ENCODE data around the gene HGS. TPM values are rescaled to one million over a fixed set of nuclear protein-coding genes. Genes with fewer than 3 reads are reported as not detected.
"Not testable (repeated sequence)": the region's sequence is repeated elsewhere in the genome, so short reads cannot be mapped to it uniquely, and the experiment has no call there.

HGS gene
- total RNA-seq, 2 experiments from 2014 or later = 96.9 to 111 TPM

GRCh38 chr17:81675515-81676221 is 8.1 kb upstream of the HGS start:
- peak; percentile 51 for DNase-seq
- peaks cover 24% of the 10 kb centered on the region for H3K36me3 Mint-ChIP-seq
- not testable (repeated sequence) for H3K4me3 Mint-ChIP-seq

GRCh38 chr17:81676906-81677305 is 6.9 kb upstream of the HGS start:
- peaks cover 13% of the 10 kb centered on the region for H3K36me3 Mint-ChIP-seq
- H3K4me1 Mint-ChIP-seq (ENCODE audit: low read depth) = peaks cover 7% of the 10 kb centered on the region
- no peak overlapping the region for H3K4me3 Mint-ChIP-seq
- H3K9me3 Mint-ChIP-seq = no peaks in the 10 kb centered on the region
- intact Hi-C loops (cut with micrococcal nuclease) = no loop called here
- no peak for DNase-seq
- H3K27me3 Mint-ChIP-seq = no peaks in the 10 kb centered on the region
- CTCF ChIA-PET = interaction anchor here (1.7 to 1.9 kb wide), 2 partner anchors 16 to 26 kb away, joined by 4 to 6 read pairs; partner anchors contain the start of gene MRPL12
- no peak overlapping the region for H3K27ac Mint-ChIP-seq
- POLR2A ChIA-PET = no interaction called here

More at GRCh38 chr17:81675515-81676221, 8.1 kb upstream of the HGS start:
- H3K27ac Mint-ChIP-seq; POLR2A ChIA-PET; H3K9me3 Mint-ChIP-seq; H3K4me1 Mint-ChIP-seq (ENCODE audit: low read depth); intact Hi-C loops (cut with micrococcal nuclease); H3K27me3 Mint-ChIP-seq: not testable (repeated sequence)
- CTCF ChIA-PET = interaction anchor here (0.7 to 1.9 kb wide), 8 partner anchors 9 to 1101 kb away, joined by 3 to 10 read pairs (median 4); partner anchors contain the start of genes ARL16, CCDC137, HGS and MRPL12

- Mint-ChIP-seq H3K4me3 (no peak overlapping the region), H3K27ac (no peak overlapping the region), H3K4me1 (ENCODE audit: low read depth) (peaks cover 23% of the 10 kb centered on the region), H3K27me3 (peaks cover 2% of the 10 kb centered on the region), H3K36me3 (peaks cover 5% of the 10 kb centered on the region), H3K9me3 (no peaks in the 10 kb centered on the region)
- no peak for DNase-seq
- ChIA-PET POLR2A (no interaction called here), CTCF (interaction anchor here (1.0 kb wide), 1 partner anchor 22 kb away, joined by 3 read pairs; no protein-coding TSS in a partner anchor)
- intact Hi-C loops (cut with micrococcal nuclease) = no loop called here
Observed at GRCh38 chr17:81680150-81680549, 3.7 kb upstream of the HGS start.

DNA sequence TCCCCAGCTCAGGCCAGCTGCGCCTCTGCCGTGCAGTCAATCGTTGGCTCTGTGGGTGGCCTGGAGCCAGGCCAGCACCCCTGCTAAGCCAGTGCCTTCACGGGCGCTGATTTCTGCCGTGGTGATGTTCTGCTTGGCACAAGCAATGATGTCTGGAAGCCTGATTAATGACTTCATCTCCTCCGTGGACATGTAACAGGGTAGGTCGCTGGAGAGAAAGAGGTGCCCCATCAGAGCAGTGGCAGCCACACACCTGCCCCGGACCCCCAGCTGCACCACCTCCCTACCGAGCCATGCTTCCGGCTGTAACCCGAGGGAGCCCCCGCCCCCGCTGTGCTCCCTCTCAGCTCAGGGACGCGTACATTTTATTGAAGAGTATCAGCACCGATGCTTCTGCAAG is 2.1 kb upstream of the HGS start:
- intact Hi-C loops (cut with micrococcal nuclease) = no loop called here
- Mint-ChIP-seq H3K4me3 (peak overlapping the region; percentile 16), H3K27ac (no peak overlapping the region), H3K9me3 (no peaks in the 10 kb centered on the region), H3K27me3 (peaks cover 2% of the 10 kb centered on the region), H3K36me3 (peaks cover 15% of the 10 kb centered on the region), H3K4me1 (ENCODE audit: low read depth) (peaks cover 30% of the 10 kb centered on the region)
- CTCF ChIA-PET = no interaction called here
- POLR2A ChIA-PET = interaction anchor here (4.4 kb wide), 1 partner anchor 22 kb away, joined by 54 read pairs; the partner anchor contains the start of gene MRPL12
- DNase-seq = no peak

- Mint-ChIP-seq H3K27ac (peak overlapping the region; percentile 39), H3K36me3 (peaks cover 23% of the 10 kb centered on the region), H3K4me3 (peak overlapping the region; percentile 86), H3K4me1 (ENCODE audit: low read depth) (peaks cover 30% of the 10 kb centered on the region), H3K9me3 (no peaks in the 10 kb centered on the region), H3K27me3 (peaks cover 2% of the 10 kb centered on the region)
- no peak for DNase-seq
- ChIA-PET CTCF (interaction anchor here (1.5 to 1.8 kb wide), 3 partner anchors 17 to 189 kb away, joined by 3 to 13 read pairs (median 4); partner anchors contain the start of gene MRPL12), POLR2A (interaction anchor here (0.8 to 4.4 kb wide), 11 partner anchors 12 to 255 kb away, joined by 3 to 54 read pairs (median 5); partner anchors contain the start of genes CCDC137, MCRIP1, MRPL12 and NPLOC4)
- intact Hi-C loops (cut with micrococcal nuclease) = loop anchor here (1.0 kb wide), 2 partner anchors 16 to 178 kb away; partner anchors contain the start of genes CCDC137, OXLD1 and P4HB
Observed at GRCh38 chr17:81682565-81683207, 1.1 kb upstream of the HGS start.

DNA sequence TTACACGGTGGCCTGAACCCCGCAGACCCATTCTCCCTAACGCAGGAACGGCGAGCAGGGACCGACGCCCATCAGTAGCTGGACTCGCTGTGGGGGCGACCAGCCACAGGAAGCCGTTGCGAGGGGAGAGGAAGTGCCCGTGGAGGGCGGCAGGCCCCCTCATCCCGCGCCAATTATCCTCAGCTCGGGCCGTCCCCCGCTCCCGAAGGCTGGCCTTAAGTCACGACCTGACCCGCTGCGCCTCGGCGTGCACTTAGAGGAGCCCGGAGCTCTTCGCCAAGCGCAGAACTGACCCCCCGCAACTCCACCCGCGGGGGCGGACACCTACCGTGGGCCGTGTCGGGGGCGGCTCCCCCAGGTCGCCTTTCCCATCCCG is 615 bp upstream of the HGS start:
- Mint-ChIP-seq H3K36me3 (peaks cover 26% of the 10 kb centered on the region), H3K4me3 (peak overlapping the region; percentile 86), H3K9me3 (no peaks in the 10 kb centered on the region), H3K27me3 (peaks cover 2% of the 10 kb centered on the region), H3K27ac (peak overlapping the region; percentile 39), H3K4me1 (ENCODE audit: low read depth) (peaks cover 30% of the 10 kb centered on the region)
- ChIA-PET CTCF (interaction anchor here (1.5 to 2.0 kb wide), 4 partner anchors 8 to 189 kb away, joined by 3 to 13 read pairs (median 4); partner anchors contain the start of gene MRPL12), POLR2A (interaction anchor here (0.8 to 4.4 kb wide), 13 partner anchors 12 to 255 kb away, joined by 3 to 54 read pairs (median 4); partner anchors contain the start of genes CCDC137, MCRIP1, MRPL12 and NPLOC4)
- intact Hi-C loops (cut with micrococcal nuclease) = loop anchor here (1.0 kb wide), 2 partner anchors 17 to 177 kb away; partner anchors contain the start of genes CCDC137, OXLD1 and P4HB
- DNase-seq = no peak

DNA sequence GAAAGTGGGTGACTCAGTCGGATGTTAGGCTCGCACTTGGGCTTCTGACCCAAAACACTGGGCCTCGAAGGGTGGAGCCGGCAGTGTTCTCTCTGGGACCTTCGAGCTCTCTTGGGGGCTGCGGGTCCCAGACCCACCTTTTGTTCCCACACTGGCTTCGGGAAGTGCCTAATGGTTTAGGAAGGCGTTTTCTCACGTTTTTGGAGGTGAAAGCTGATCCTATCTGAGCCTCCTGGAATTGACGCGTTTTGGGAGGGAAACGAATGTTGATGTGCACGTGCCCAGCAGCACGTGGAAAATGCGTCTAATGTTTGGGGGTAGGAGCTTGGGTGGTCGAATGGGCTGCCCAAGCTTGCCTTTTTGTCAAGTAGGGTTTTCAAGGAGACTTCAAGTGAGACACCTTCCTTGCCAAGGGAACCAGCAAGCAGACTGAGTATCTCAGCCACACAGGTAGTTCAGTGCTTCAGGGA is 666 bp downstream of the HGS start:
- ChIA-PET POLR2A (interaction anchor here (0.7 to 4.4 kb wide), 6 partner anchors 12 to 175 kb away, joined by 3 to 54 read pairs (median 10); partner anchors contain the start of genes CCDC137, MCRIP1, MRPL12 and OXLD1), CTCF (interaction anchor here (1.0 to 2.0 kb wide), 4 partner anchors 9 to 133 kb away, joined by 3 to 13 read pairs (median 4); partner anchors contain the start of genes FAAP100 and MRPL12)
- H3K9me3 Mint-ChIP-seq = no peaks in the 10 kb centered on the region
- peak; percentile 47 for DNase-seq
- peaks cover 32% of the 10 kb centered on the region for H3K4me1 Mint-ChIP-seq (ENCODE audit: low read depth)
- H3K36me3 Mint-ChIP-seq = peaks cover 34% of the 10 kb centered on the region
- peaks cover 2% of the 10 kb centered on the region for H3K27me3 Mint-ChIP-seq
- intact Hi-C loops (cut with micrococcal nuclease) = loop anchor here (2.0 kb wide), 1 partner anchor 18 kb away; the partner anchor contains the start of gene MRPL12
- H3K4me3 Mint-ChIP-seq = peak overlapping the region; percentile 86
- H3K27ac Mint-ChIP-seq = peak overlapping the region; percentile 86

- Mint-ChIP-seq H3K27ac (peak overlapping the region; percentile 86), H3K9me3 (no peaks in the 10 kb centered on the region), H3K36me3 (peaks cover 40% of the 10 kb centered on the region), H3K4me3 (peak overlapping the region; percentile 86), H3K4me1 (ENCODE audit: low read depth) (peaks cover 32% of the 10 kb centered on the region), H3K27me3 (peaks cover 2% of the 10 kb centered on the region)
- ChIA-PET CTCF (interaction anchor here (1.0 to 2.0 kb wide), 4 partner anchors 10 to 84 kb away, joined by 3 to 5 read pairs (median 4); no protein-coding TSS in a partner anchor), POLR2A (interaction anchor here (0.6 to 4.4 kb wide), 6 partner anchors 11 to 206 kb away, joined by 3 to 54 read pairs (median 8); partner anchors contain the start of genes ALYREF, CCDC137, MRPL12 and OXLD1)
- DNase-seq = peak; percentile 73
- intact Hi-C loops (cut with micrococcal nuclease) = loop anchor here (2.0 kb wide), 1 partner anchor 18 kb away; the partner anchor contains the start of gene MRPL12
Observed at GRCh38 chr17:81685108-81685507, 1.3 kb downstream of the HGS start.

- Mint-ChIP-seq H3K36me3 (peaks cover 47% of the 10 kb centered on the region), H3K9me3 (no peaks in the 10 kb centered on the region), H3K4me1 (ENCODE audit: low read depth) (peaks cover 32% of the 10 kb centered on the region), H3K27ac (no peak overlapping the region), H3K27me3 (peaks cover 2% of the 10 kb centered on the region), H3K4me3 (no peak overlapping the region)
- ChIA-PET CTCF (interaction anchor here (1.3 kb wide), 1 partner anchor 9 kb away, joined by 3 read pairs; no protein-coding TSS in a partner anchor), POLR2A (no interaction called here)
- DNase-seq = no peak
- intact Hi-C loops (cut with micrococcal nuclease) = no loop called here
Observed at GRCh38 chr17:81686614-81687013, 2.8 kb downstream of the HGS start.

DNA sequence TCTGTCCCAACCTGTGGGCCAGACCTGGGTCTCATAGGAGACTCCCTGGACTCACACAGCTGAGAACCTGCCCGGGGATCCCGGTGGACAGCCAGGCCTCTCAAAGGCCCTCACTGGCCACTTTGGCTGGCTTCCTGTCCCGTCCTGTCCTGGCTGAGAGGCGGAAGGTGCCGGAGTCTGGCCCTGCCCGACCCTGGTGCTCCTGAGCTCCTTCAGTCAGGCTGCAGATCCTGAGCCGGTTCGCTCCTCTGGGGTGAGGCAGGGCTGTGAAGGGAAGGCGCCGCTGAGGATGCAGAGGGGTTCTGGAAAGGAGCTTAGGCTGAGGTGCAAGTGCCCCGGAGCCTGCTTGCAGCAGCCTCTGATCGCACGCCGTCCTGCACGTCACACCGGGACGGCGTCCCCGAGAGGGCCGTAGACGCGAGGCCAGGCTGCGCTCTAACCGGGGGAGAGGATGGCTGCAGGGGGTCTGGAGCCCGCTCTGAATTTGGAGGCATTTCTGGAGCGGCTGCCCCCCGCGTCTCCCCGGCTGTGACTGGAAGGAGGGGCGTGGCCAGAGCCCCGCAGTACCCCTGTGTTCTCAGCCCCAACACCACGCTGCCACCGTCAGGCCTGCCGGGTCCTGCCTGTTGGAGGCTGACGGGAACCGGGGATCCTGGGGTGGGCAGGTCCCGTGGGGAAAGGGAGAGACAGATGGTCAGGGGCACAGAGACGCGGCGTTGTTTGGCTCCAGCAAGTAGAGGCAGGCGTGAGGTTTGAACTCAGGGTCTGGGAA is 4.1 kb downstream of the HGS start:
- peaks cover 53% of the 10 kb centered on the region for H3K36me3 Mint-ChIP-seq
- DNase-seq = no peak
- H3K4me1 Mint-ChIP-seq (ENCODE audit: low read depth) = peaks cover 22% of the 10 kb centered on the region
- no peaks in the 10 kb centered on the region for H3K9me3 Mint-ChIP-seq
- intact Hi-C loops (cut with micrococcal nuclease) = no loop called here
- H3K4me3 Mint-ChIP-seq = no peak overlapping the region
- POLR2A ChIA-PET = no interaction called here
- peaks cover 2% of the 10 kb centered on the region for H3K27me3 Mint-ChIP-seq
- CTCF ChIA-PET = no interaction called here
- no peak overlapping the region for H3K27ac Mint-ChIP-seq

DNA sequence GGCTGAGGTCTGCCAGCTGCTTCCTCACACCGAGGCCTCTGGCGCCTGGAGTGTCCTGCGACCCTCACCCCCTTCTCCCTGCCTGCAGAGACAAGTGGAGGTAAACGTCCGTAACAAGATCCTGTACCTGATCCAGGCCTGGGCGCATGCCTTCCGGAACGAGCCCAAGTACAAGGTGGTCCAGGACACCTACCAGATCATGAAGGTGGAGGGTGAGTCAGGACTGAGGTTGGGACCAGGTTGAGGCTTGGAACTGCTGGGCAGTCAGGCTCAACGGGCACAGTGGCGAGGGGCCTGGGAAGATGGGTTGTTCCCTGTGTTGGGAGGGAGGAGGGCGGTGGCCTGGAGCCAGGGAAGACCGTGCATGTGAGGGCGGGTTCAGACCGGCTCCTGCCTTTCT is 4.8 kb downstream of the HGS start:
- intact Hi-C loops (cut with micrococcal nuclease) = no loop called here
- ChIA-PET POLR2A (no interaction called here), CTCF (no interaction called here)
- Mint-ChIP-seq H3K36me3 (peaks cover 53% of the 10 kb centered on the region), H3K27ac (no peak overlapping the region), H3K4me3 (no peak overlapping the region), H3K27me3 (peaks cover 2% of the 10 kb centered on the region), H3K4me1 (ENCODE audit: low read depth) (peaks cover 22% of the 10 kb centered on the region), H3K9me3 (no peaks in the 10 kb centered on the region)
- no peak for DNase-seq

All from activated CD4-positive, alpha-beta memory T cell treated with anti-CD3 and anti-CD28 coated beads for 36 hours (primary cell).